Thyroid gland (tissue), 4 donors: ENCODE measurements around the gene CDC123.

ENCODE experiments used
- POLR2A ChIP-seq, 2 donors: fragments of 450-650 bp; IDR thresholded peaks; one replicate each; pipeline ENCODE4 v1.6.1; 2017; ENCODE audit warnings: antibody characterized with exemption in 2 of 2, mild to moderate bottlenecking in 2 of 2, moderate library complexity in 1 of 2
- TF ChIP-seq, protein P1 (sequence below), 6 experiments: fragments of 200-600 bp in 3 of 6; fragments of 450-650 bp in 3 of 6; sonication (generic) in 3 of 6; IDR thresholded peaks; one replicate each; pipeline ENCODE4 v1.5.1; 2016 to 2019; ENCODE audit warnings: antibody characterized with exemption in 6 of 6, mild to moderate bottlenecking in 2 of 6, inconsistent platforms in 1 of 6, moderate library complexity in 1 of 6

GRCh38 chr10:12243864-12244620, 48.1 kb downstream of the CDC123 start:
- TF ChIP-seq POLR2A (IDR thresholded peaks at IDR 0.05), result no peak
- TF ChIP-seq, protein P1, sequence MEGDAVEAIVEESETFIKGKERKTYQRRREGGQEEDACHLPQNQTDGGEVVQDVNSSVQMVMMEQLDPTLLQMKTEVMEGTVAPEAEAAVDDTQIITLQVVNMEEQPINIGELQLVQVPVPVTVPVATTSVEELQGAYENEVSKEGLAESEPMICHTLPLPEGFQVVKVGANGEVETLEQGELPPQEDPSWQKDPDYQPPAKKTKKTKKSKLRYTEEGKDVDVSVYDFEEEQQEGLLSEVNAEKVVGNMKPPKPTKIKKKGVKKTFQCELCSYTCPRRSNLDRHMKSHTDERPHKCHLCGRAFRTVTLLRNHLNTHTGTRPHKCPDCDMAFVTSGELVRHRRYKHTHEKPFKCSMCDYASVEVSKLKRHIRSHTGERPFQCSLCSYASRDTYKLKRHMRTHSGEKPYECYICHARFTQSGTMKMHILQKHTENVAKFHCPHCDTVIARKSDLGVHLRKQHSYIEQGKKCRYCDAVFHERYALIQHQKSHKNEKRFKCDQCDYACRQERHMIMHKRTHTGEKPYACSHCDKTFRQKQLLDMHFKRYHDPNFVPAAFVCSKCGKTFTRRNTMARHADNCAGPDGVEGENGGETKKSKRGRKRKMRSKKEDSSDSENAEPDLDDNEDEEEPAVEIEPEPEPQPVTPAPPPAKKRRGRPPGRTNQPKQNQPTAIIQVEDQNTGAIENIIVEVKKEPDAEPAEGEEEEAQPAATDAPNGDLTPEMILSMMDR (IDR thresholded peaks at IDR 0.05), result no peak
